ENCODE results near the gene BPIFB2.
A peak's percentile ranks its signal among the peaks of the same experiment; 100 is the strongest.
"Not testable (repeated sequence)": the region's sequence is repeated elsewhere in the genome, so short reads cannot be mapped to it uniquely, and the experiment has no call there.

Gene BPIFB2

DNA sequence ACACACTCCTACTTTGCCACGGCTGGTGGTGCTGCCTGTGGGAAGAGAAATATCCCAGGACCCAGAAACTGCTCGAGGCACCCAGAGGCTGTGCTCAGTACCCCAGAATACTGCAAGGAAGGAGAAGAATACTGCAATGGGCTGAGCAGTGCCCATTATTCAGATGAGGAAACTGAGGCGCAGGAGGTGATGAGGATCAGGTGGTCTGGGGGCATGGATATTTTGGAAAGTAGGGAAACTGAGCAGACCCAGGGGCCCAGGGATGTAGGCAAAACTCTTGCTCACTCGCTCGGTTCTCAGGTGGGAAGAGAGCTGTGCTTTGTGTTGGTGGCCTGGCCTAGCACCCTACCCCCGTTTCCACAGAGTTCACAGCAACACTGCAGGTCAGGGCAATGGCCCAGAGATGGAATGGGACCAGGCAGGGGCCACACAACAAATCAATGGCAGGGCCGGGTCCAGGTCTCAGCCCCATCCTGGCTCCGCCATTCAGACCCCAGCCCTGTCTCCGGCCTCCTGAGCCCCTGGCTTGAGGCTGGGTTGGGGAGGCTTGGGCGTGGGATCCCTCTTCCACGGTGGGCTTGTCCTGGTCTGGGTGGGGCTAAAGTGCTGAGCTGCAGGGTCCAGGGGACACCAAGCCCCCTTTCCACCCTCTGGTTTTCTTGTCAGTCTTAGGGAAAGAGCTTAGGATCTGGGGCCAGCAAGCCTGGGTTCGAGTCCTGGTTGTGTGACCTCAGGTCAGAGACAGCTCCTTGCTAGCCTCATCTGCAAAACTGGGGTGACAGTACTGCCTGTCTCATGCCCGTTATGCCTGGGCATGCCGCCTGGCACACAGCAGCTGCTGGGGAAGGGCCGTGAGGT is 37.2 kb upstream of the BPIFB2 start:
- no peak for DNase-seq (ENCODE audit: low read depth)

DNA sequence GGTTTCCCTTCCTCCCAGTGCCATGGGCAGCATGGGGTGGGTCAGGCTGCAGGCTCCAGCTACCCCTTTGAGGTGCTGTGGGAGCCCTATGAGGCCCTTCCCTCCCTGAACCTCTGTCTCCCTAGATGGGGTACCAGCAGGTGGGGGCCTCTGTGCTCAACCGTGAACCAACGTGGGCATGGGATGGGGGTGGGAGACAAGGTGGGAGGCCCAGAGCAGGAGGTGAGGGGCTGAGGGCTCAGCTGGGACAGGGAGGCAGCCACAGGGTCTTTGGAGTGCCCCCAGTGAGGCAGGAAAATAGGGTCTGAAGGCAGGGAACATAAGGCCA is 36.6 kb upstream of the BPIFB2 start:
- no peak for DNase-seq (ENCODE audit: low read depth)

DNA sequence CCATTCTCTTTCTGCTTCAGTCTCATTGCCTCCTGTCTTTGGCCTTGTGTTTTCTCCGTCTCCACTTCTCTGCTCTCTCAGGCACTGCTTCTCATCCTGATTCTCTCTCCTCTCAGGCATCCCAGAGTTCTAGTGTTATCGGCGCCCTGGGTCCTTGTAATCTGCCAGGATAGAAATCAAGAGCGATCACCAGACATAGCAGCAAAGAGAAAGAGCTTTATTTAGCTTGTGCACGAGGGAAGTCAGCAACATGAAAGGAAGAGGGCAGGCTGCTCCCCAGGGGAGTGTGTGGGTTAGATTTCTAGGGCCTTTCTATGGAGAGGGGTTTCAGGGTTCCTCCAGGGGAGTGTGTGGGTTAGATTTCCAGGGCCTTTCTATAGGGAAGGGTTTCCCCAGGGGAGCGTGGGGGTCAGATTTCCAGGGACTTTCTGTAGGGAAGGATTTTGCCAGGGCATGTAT is 35.8 kb upstream of the BPIFB2 start:
- no peak for DNase-seq (ENCODE audit: low read depth)

DNA sequence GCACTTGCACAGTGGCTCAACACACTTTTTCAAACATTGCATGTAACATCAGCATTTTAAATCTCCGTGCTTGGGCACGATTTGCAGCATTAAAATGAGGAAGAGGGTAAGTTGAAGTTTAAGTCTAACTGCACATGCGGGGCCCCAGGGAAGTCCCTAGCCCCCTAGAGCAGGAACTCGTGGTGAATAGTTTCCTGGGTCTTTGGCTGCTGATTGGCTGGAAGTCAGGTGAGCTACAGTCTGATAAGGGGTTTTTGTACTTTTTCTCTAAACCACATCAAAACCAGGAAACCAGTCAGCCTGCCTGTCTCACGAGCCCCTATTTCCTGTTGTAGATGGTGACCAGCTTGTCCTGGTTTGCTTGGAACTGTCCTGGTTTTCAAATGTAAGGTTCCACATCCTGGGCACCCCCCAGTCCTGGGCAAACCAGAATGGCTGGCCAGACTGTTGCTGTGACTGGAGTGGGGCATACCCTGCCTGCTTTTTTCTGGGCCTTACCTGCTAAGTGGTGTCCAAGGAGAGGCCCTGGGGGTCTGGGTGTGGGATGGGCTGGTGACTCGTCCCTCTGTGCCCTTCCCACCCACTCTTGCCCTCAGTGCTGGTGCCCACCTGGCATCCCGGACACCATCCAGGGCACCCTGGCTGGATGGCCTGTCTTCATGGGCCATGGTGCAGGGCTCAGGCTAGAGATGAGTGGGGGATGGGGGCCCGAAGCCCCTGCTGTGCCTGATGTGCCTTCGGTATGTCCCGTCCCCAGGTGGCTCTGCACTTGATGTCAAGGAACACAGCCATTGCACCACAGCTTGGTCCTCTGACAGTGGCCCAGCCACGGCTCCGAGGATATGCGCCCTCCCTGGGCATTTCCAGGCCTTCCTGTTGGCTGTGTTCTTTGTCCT is 35.1 kb upstream of the BPIFB2 start:
- peak; percentile 64 for DNase-seq (ENCODE audit: low read depth)

- no peak for DNase-seq (ENCODE audit: low read depth)
These were observed 34.3 kb upstream of the BPIFB2 start for GRCh38 chr20:32973077-32973717.

DNA sequence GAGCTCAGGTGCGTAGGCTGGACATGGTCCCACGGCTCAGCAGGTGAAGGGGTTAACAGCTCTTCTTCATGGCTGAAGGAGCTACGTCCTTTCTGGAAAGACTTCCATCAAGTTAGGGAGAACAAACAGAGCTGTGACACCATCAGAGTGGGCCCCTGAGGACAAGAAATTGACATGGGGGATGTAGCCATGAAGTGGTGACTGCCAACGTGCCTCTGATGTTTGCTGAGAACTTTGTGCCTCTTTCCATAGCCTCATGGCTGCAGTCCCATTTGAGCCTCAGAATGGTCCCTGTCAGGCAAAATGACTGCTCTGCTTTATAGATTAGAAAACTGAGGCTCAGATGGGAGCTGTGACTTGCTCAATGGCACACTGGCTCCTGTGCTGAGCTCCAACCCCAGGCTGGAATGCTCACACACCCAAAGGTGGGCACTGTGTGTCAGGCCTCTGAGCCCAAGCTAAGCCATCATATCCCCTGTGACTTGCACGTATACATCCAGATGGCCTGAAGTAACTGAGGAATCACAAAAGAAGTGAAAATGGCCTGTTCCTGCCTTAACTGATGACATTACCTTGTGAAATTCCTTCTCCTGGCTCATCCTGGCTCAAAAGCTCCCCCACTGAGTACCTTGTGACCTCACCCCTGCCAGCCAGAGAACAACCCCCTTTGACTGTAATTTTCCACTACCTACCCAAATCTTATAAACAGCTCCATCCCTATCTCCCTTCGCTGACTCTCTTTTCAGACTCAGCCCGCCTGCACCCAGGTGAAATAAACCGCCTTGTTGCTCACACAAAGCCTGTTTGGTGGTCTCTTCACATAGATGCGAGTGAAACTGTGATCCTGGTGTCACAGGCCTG is 33.1 kb upstream of the BPIFB2 start:
- DNase-seq (ENCODE audit: low read depth), result not testable (repeated sequence)

- not testable (repeated sequence) for DNase-seq (ENCODE audit: low read depth)
These were observed 32.4 kb upstream of the BPIFB2 start for GRCh38 chr20:32975121-32975520.

GRCh38 chr20:32975698-32976674 is 31.5 kb upstream of the BPIFB2 start:
- DNase-seq (ENCODE audit: low read depth), result no peak

GRCh38 chr20:32976746-32977145 is 30.8 kb upstream of the BPIFB2 start:
- no peak for DNase-seq (ENCODE audit: low read depth)

- no peak for DNase-seq (ENCODE audit: low read depth)
These were observed 30.1 kb upstream of the BPIFB2 start for GRCh38 chr20:32977281-32978008.

GRCh38 chr20:32978009-32978335 is 29.5 kb upstream of the BPIFB2 start:
- DNase-seq (ENCODE audit: low read depth), result no peak

DNA sequence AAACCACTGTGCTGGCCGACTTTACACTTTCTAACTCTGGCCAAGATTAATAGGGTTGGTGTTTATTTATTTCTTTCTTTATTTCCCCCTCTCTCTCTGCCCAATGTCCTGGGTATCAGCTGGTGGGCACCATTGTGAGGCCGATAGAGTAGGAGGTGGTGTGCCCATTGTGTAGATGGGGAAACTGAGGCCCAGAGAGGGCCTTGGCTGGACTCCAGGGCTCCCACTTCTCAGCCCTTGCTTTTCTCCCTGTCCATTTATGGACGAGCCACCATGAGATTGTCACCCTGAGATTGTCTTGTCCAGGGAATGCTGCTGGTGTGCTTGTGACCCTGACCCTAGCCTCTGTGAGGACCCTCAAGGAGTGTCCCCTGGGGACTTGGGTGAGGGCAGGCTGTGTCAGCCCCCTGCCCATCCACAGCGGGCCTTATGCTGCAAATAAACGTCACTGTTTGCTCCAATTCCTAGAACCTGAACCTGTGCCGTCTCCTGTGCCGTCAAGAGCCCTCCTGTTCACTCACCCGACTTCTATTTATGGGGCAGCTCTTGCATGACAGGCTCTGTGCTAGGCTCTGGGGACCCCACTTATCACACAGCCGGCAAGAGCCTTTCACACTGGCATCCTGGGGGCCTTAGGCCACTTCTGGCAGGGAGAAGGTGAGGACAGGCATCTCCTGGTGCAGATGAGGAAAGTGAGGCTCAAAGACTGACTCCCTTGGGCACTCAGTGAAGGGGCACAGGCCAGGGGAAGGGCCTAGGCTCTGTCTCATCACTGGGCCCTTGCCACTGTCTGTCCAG is 28.1 kb upstream of the BPIFB2 start:
- DNase-seq (ENCODE audit: low read depth), result no peak

DNA sequence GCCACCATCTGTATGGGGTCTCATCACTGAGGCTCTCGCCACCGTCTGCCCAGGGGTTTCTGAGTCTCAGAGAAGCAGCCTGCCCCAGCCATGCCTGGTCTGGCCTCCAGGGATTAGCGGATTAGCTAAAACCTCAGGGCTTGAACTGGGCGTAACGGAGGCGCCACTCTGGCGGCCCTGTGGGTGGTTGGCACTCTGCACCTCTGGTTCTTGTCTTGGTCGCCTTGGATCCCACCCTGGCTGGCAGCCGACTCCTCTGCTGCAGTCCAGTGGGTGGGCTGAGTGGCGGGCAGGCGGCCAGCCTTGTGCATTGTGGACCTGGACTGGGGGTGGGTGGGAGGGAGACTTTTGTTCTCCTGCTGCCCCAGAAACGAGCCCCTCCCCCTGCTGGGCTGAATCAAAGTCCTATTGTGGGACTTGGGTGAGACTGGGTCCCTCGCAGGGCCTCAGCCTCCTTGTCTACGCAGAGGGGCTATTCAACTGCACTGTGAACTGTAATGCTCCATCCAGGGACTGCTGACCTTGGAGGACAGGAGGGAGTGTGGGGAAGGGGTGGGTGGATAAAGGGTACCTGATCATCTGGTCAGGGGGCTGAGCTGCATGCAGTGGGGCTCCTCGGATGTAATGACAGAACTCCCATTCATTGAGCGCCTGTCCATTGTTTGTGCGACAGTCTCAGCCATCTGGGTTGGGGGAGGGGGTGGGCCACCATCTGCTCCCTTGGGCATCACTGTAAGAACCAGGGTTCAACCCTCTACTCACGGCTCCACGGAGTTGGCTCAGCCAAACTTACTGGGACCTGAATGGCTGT is 27.2 kb upstream of the BPIFB2 start:
- no peak for DNase-seq (ENCODE audit: low read depth)

DNA sequence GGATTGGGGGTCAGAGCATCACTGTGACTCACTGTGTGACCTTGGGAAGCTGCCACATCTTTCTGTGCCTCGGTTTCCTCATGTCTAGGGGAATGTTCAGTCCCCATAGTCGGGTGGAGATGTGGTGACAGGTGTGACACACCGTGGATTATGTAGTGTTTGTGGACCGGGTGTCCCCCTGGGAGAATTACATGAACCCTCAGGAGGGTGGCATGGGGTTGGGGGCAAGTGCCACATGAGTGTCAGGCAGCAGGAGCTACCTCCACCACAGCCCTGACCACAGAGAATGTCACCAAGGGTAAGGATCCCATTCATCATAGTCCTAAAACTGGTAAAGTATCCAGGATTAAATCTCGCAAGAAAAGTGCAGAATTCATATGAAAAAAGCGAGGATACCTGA is 26.5 kb upstream of the BPIFB2 start:
- DNase-seq (ENCODE audit: low read depth), result no peak

DNA sequence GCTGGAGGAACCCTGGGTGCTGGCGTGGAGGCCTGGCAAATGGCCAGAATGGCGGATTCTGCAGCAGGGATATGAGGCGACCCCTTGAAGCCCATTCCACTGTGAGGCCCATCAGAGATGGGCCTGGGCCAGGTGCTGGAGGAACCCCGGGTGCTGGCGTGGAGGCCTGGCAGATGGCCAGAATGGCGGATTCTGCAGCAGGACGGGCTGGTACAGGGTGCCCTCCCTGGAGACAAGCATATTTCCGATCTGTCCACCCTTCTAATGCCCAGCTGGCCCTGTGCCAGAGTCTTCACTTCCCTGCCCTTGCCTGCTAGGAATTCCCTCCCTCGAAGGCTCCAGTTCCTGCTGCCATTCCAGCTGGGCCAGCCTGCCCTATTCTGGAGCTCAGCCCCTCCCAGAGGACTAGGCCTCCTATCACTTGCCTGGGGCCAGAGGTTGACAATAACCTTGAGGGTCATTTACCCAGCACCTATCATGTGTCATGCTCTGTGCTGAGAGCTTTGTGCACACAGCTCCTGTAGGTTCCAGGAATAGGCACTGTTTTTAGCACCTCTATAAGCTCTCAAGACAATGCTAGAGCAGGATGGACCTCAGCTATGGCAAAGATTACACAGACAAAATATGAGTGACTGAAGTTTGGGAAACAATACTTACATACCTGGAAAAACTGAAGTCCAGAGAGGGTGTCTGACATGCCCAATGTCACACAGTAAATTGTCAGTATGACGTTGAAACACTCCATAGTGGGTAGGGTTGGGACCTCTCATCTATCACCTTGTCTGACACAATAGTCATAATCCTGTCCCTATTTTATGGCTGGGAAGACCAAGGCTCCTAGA is 24.7 kb upstream of the BPIFB2 start:
- DNase-seq (ENCODE audit: low read depth), result no peak

- DNase-seq (ENCODE audit: low read depth), result no peak
These were observed 23.9 kb upstream of the BPIFB2 start for GRCh38 chr20:32983459-32984112.

DNA sequence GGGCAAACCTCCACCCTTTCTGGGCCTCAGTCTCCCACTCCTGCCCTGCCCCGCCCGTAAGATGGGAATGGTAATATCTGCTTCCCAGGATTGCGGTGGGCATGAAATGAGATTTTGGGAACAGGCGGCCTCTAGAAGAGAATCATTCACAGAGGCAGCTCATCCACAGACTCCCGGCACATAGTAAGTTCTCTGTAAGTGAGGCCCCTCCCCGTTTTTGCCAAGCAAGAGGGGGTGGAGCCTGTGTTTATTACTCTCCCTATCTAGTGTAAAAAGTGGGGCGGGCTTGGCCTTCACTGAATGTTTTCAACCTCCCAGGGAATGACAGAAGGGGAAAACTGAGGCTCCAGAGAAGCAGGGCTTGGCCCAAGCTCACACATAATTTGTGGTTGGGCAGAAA is 23.3 kb upstream of the BPIFB2 start:
- DNase-seq (ENCODE audit: low read depth), result no peak
